Fibroblast of pulmonary artery (primary cell): ENCODE data around the gene SDHAF2.
"Not testable (repeated sequence)": the region's sequence is repeated elsewhere in the genome, so short reads cannot be mapped to it uniquely, and the experiment has no call there.

Experiments used
- DNase-seq: peaks from one replicate; pipeline ENCODE4 v3.0.0-alpha.2; 2010; ENCODE audit warnings: low read depth
- H3K4me3 ChIP-seq: replicated peaks from 2 replicates; pipeline ENCODE4 v1.5.1; 2011; ENCODE audit warnings: low read depth, mild to moderate bottlenecking, control low read depth, low read length, moderate library complexity
- CTCF ChIP-seq: IDR thresholded peaks from 2 replicates; pipeline ENCODE4 v1.5.1; 2011; ENCODE audit warnings: mild to moderate bottlenecking, control low read depth, low read length, inconsistent platforms; ENCODE audit errors: missing control alignments

Gene SDHAF2

GRCh38 chr11:61460474-61460881 is 30.6 kb downstream of the SDHAF2 start:
- no peak for TF ChIP-seq CTCF

GRCh38 chr11:61460986-61461385 is 31.1 kb downstream of the SDHAF2 start:
- no peak for TF ChIP-seq CTCF
- DNase-seq: no peak
- no peak overlapping the region for H3K4me3 ChIP-seq

More at GRCh38 chr11:61460474-61460881, 30.6 kb downstream of the SDHAF2 start:
- no peak overlapping the region for H3K4me3 ChIP-seq
- DNase-seq: no peak

GRCh38 chr11:61467602-61468001 is 37.7 kb downstream of the SDHAF2 start:
- DNase-seq, H3K4me3 ChIP-seq: not testable (repeated sequence)

GRCh38 chr11:61468002-61468401 is 38.1 kb downstream of the SDHAF2 start:
- H3K4me3 ChIP-seq: no peak overlapping the region
- no peak for TF ChIP-seq CTCF
- DNase-seq: no peak

GRCh38 chr11:61472282-61472681 is 42.4 kb downstream of the SDHAF2 start:
- no peak for TF ChIP-seq CTCF
- no peak overlapping the region for H3K4me3 ChIP-seq
- DNase-seq: peak; percentile 24

- no peak for TF ChIP-seq CTCF
- H3K4me3 ChIP-seq: no peak overlapping the region
- peak; percentile 73 for DNase-seq
Measured at GRCh38 chr11:61472868-61473267, 42.9 kb downstream of the SDHAF2 start.

- H3K4me3 ChIP-seq: no peak overlapping the region
- peak; percentile 18 for DNase-seq
- no peak for TF ChIP-seq CTCF
Measured at GRCh38 chr11:61473370-61474012, 43.6 kb downstream of the SDHAF2 start.
